ENCODE measurements around the gene RGR. TPM values are rescaled to one million over a fixed set of nuclear protein-coding genes. Genes with fewer than 3 reads are reported as not detected.

The RGR gene
- total RNA-seq, 1 donor from 2014 or later: 1.9 TPM

GRCh38 chr10:84294766-84295447, 50.1 kb downstream of the RGR start:
- Mint-ChIP-seq H3K4me3 (no peak overlapping the region), H3K36me3 (no peaks in the 10 kb centered on the region), H3K27ac (no peak overlapping the region), H3K4me1 (no peaks in the 10 kb centered on the region), H3K9me3 (no peaks in the 10 kb centered on the region), H3K27me3 (ENCODE audit: insufficient read depth, low read depth) (peaks cover 2% of the 10 kb centered on the region)
- H2AFZ ChIP-seq (replicated peaks): no peak overlapping the region
- H3K4me3 ChIP-seq: no peak overlapping the region
- no peak overlapping the region for H3K4me2 ChIP-seq
- H3K4me1 ChIP-seq: peaks cover 7% of the 10 kb centered on the region
- no peak overlapping the region for H3K27ac ChIP-seq
- H3K36me3 ChIP-seq: no peaks in the 10 kb centered on the region
- peaks cover 14% of the 10 kb centered on the region for H4K20me1 ChIP-seq (ENCODE audit: low read depth)
- H3F3A ChIP-seq (ENCODE audit: low read depth): no peaks in the 10 kb centered on the region
- H3K9me3 ChIP-seq (ENCODE audit: low read depth): no peaks in the 10 kb centered on the region
- TF ChIP-seq CTCF (IDR thresholded peaks at IDR 0.05) (no peak), EZH2 (IDR thresholded peaks at IDR 0.05) (no peak), EZH2phosphoT487 (IDR thresholded peaks at IDR 0.05) (no peak)
- no peaks in the 10 kb centered on the region for H3K79me2 ChIP-seq (ENCODE audit: low read depth)
- no peak overlapping the region for H3K9ac ChIP-seq
- no peaks in the 10 kb centered on the region for H3K27me3 ChIP-seq
- no peak for DNase-seq (ENCODE audit: low spot score)

- no peak overlapping the region for H3K4me3 ChIP-seq
- no peak overlapping the region for H3K4me2 ChIP-seq
- Mint-ChIP-seq H3K27me3 (ENCODE audit: insufficient read depth, low read depth) (peaks cover 2% of the 10 kb centered on the region), H3K27ac (no peak overlapping the region), H3K36me3 (no peaks in the 10 kb centered on the region), H3K4me3 (no peak overlapping the region), H3K9me3 (no peaks in the 10 kb centered on the region), H3K4me1 (no peaks in the 10 kb centered on the region)
- H3K79me2 ChIP-seq (ENCODE audit: low read depth): no peaks in the 10 kb centered on the region
- H3K9ac ChIP-seq: no peak overlapping the region
- peaks cover 5% of the 10 kb centered on the region for H4K20me1 ChIP-seq (ENCODE audit: low read depth)
- H3K27ac ChIP-seq: no peak overlapping the region
- H3K27me3 ChIP-seq: no peaks in the 10 kb centered on the region
- H3K4me1 ChIP-seq: peaks cover 7% of the 10 kb centered on the region
- H3K9me3 ChIP-seq (ENCODE audit: low read depth): no peaks in the 10 kb centered on the region
- TF ChIP-seq CTCF (IDR thresholded peaks at IDR 0.05) (no peak), EZH2 (IDR thresholded peaks at IDR 0.05) (no peak), EZH2phosphoT487 (IDR thresholded peaks at IDR 0.05) (no peak)
- no peaks in the 10 kb centered on the region for H3K36me3 ChIP-seq
- H2AFZ ChIP-seq (replicated peaks): no peak overlapping the region
- no peak for DNase-seq (ENCODE audit: low spot score)
- no peaks in the 10 kb centered on the region for H3F3A ChIP-seq (ENCODE audit: low read depth)
These were observed 51.5 kb downstream of the RGR start for GRCh38 chr10:84296091-84296981.

- Mint-ChIP-seq H3K27me3 (ENCODE audit: insufficient read depth, low read depth) (peaks cover 5% of the 10 kb centered on the region), H3K27ac (no peak overlapping the region), H3K9me3 (no peaks in the 10 kb centered on the region), H3K4me3 (no peak overlapping the region), H3K4me1 (peaks cover 2% of the 10 kb centered on the region), H3K36me3 (no peaks in the 10 kb centered on the region)
- no peak overlapping the region for H3K27ac ChIP-seq
- H3K79me2 ChIP-seq (ENCODE audit: low read depth): no peaks in the 10 kb centered on the region
- no peak overlapping the region for H3K4me3 ChIP-seq
- H3F3A ChIP-seq (ENCODE audit: low read depth): no peaks in the 10 kb centered on the region
- no peak overlapping the region for H3K4me2 ChIP-seq
- no peaks in the 10 kb centered on the region for H3K9me3 ChIP-seq (ENCODE audit: low read depth)
- TF ChIP-seq EZH2 (IDR thresholded peaks at IDR 0.05) (no peak), CTCF (IDR thresholded peaks at IDR 0.05) (no peak), EZH2phosphoT487 (IDR thresholded peaks at IDR 0.05) (no peak)
- H3K4me1 ChIP-seq: peaks cover 7% of the 10 kb centered on the region
- H3K27me3 ChIP-seq: no peaks in the 10 kb centered on the region
- no peak overlapping the region for H2AFZ ChIP-seq (replicated peaks)
- H3K9ac ChIP-seq: no peak overlapping the region
- no peaks in the 10 kb centered on the region for H3K36me3 ChIP-seq
- H4K20me1 ChIP-seq (ENCODE audit: low read depth): no peaks in the 10 kb centered on the region
- no peak for DNase-seq (ENCODE audit: low spot score)
These were observed 53.2 kb downstream of the RGR start for GRCh38 chr10:84298057-84298456.
